K562 (cell line): Measurements from ENCODE around the gene PEPD. TPM values are rescaled to one million over a fixed set of nuclear protein-coding genes. Genes with fewer than 3 reads are reported as not detected.

Experiments
- ATAC-seq: fragments of 200-7000 bp; cut with Tn5 transposase; 3 replicates; pipeline ENCODE4 v1.9.1; 2020; ENCODE audit warnings: moderate library complexity
- BruUV-seq: library from RNA; stranded (reverse); fragments of 400-500 nt; replicated peaks from 2 replicates; lab custom pipeline; 2021; lab: Mats Ljungman, UMichigan
- CTCF ChIA-PET: fragments of 300-600 bp; formaldehyde crosslinking; extraction: SDS; loops from one replicate; lab custom pipeline; 2021; ENCODE audit warnings: low intra/inter-chr PET ratio; lab: Yijun Ruan, JAX
- POLR2A ChIA-PET: fragments of 300-600, 350-650 bp; sonication (Branson Sonifier 250); formaldehyde crosslinking; extraction: SDS; loops from one replicate; lab custom pipeline; 2021; ENCODE audit warnings: antibody characterized with exemption, inconsistent platforms; lab: Yijun Ruan, JAX
- DNase-seq, 4 experiments: peaks; one replicate each; pipeline versions ENCODE4 v3.0.0 to v3.0.0-alpha.2; 2011 to 2018; ENCODE audit warnings: low spot score in 3 of 4, mixed read lengths in 3 of 4; ENCODE audit errors: extremely low read depth in 1 of 4
- FAIRE-seq: peaks from 2 replicates; lab custom pipeline; 2011; peaks lifted over from hg19 to GRCh38; lab: Jason Lieb, UNC
- H2AFZ ChIP-seq: 2 replicates; pipeline ENCODE4 v1.6.0; 2011; ENCODE audit warnings: low read depth, low read length, control low read depth, inconsistent platforms
- H3K27ac ChIP-seq: fragments of 200-600 bp; 3 replicates; pipeline ENCODE4 v1.8.0; 2011; ENCODE audit warnings: low read depth, mild to moderate bottlenecking, control low read depth, inconsistent platforms, low read length, moderate library complexity, mixed read lengths; ENCODE audit errors: extremely low read depth
- H3K27me3 ChIP-seq, 2 experiments: fragments of 300-600 bp in 1 of 2; 2 replicates in 1 of 2; 3 replicates in 1 of 2; pipeline versions ENCODE4 v1.6.0 to v1.8.0; 2011; ENCODE audit warnings: inconsistent platforms in 2 of 2, low read length in 2 of 2, mild to moderate bottlenecking in 1 of 2, mixed read lengths in 1 of 2, moderate library complexity in 1 of 2; ENCODE audit not compliant: control insufficient read depth in 2 of 2, insufficient read depth in 2 of 2
- H3K36me3 ChIP-seq: fragments of 300-600 bp; 3 replicates; pipeline ENCODE4 v1.8.0; 2011; ENCODE audit warnings: mild to moderate bottlenecking, low read length, inconsistent platforms; ENCODE audit not compliant: control insufficient read depth, insufficient read depth
- H3K4me1 ChIP-seq, 2 experiments: fragments of 200-600 bp in 1 of 2; replicated peaks in 1 of 2; 2 replicates in 1 of 2; 3 replicates in 1 of 2; pipeline versions ENCODE4 v1.5.1 to v1.8.0; 2011; ENCODE audit warnings: inconsistent platforms in 2 of 2, low read length in 2 of 2, mild to moderate bottlenecking in 1 of 2, mixed read lengths in 1 of 2, moderate library complexity in 1 of 2; ENCODE audit not compliant: control insufficient read depth in 2 of 2, insufficient read depth in 2 of 2
- H3K4me2 ChIP-seq: 2 replicates; pipeline ENCODE4 v1.6.1; 2011; ENCODE audit warnings: low read length, control low read depth, inconsistent platforms, mixed read lengths; ENCODE audit not compliant: insufficient read depth
- H3K4me3 ChIP-seq: fragments of 200-600 bp; sonication (generic), shearing (Covaris generic); 2 replicates; pipeline ENCODE4 v1.5.1; 2016; ENCODE audit warnings: control low read depth, inconsistent platforms
- H3K79me2 ChIP-seq: fragments of 200-600 bp; 3 replicates; pipeline ENCODE4 v1.8.0; 2011; ENCODE audit warnings: low read length, inconsistent platforms; ENCODE audit not compliant: control insufficient read depth, insufficient read depth
- H3K9ac ChIP-seq, 2 experiments: 2 replicates each; pipeline versions ENCODE4 v1.6.0 to v1.6.1; 2011; ENCODE audit warnings: low read depth in 2 of 2, low read length in 2 of 2, control low read depth in 1 of 2, inconsistent platforms in 1 of 2, mild to moderate bottlenecking in 1 of 2, mixed read lengths in 1 of 2; ENCODE audit not compliant: insufficient read depth in 1 of 2
- H3K9me1 ChIP-seq: one replicate; pipeline ENCODE4 v1.6.0; 2011; ENCODE audit warnings: inconsistent platforms, mild to moderate bottlenecking, low read length, moderate library complexity; ENCODE audit not compliant: control insufficient read depth, insufficient read depth
- H3K9me3 ChIP-seq: replicated peaks from 2 replicates; pipeline ENCODE4 v1.5.1; 2011; ENCODE audit warnings: low read depth, low read length, inconsistent platforms; ENCODE audit not compliant: control insufficient read depth, insufficient read depth
- H4K20me1 ChIP-seq: replicated peaks from 2 replicates; pipeline ENCODE4 v1.6.1; 2011; ENCODE audit warnings: low read length, inconsistent platforms, mixed read lengths; ENCODE audit not compliant: control insufficient read depth, insufficient read depth
- FOXK1 ChIP-seq: sonication (generic); formaldehyde crosslinking; IDR thresholded peaks from 2 replicates; pipeline ENCODE4 v1.8.0; 2022; ENCODE audit warnings: missing genetic modification reagents, mild to moderate bottlenecking, borderline replicate concordance
- LEF1 ChIP-seq: fragments of 450-650 bp; IDR thresholded peaks from 2 replicates; pipeline ENCODE4 v1.6.1; 2016; ENCODE audit warnings: mild to moderate bottlenecking
- NCOR1 ChIP-seq: fragments of 450-650 bp; IDR thresholded peaks from 2 replicates; pipeline ENCODE4 v1.6.1; 2016; ENCODE audit warnings: mild to moderate bottlenecking, moderate library complexity
- REST ChIP-seq, 2 experiments: fragments of 450-650 bp; formaldehyde crosslinking in 1 of 2; IDR thresholded peaks; 2 replicates each; pipeline versions ENCODE4 v1.4.0 to v1.6.1; 2014 to 2020; ENCODE audit warnings: mild to moderate bottlenecking in 2 of 2, borderline replicate concordance in 1 of 2, low read depth in 1 of 2
- SLC30A9 ChIP-seq: fragments of 250-450 bp; sonication (Bioruptor Pico); IDR thresholded peaks from 2 replicates; pipeline ENCODE4 v1.8.0; 2022; ENCODE audit warnings: mild to moderate bottlenecking, moderate library complexity
- SUPT5H ChIP-seq: fragments of 450-650 bp; IDR thresholded peaks from 2 replicates; pipeline ENCODE4 v1.6.1; 2016
- TARDBP ChIP-seq: fragments of 450-650 bp; IDR thresholded peaks from 2 replicates; pipeline ENCODE4 v1.6.1; 2016
- ZBTB8A ChIP-seq: fragments of 450-650 bp; IDR thresholded peaks from 2 replicates; pipeline ENCODE4 v1.6.1; 2018; ENCODE audit warnings: mild to moderate bottlenecking, moderate library complexity; ENCODE audit not compliant: partially characterized antibody
- ZNF395 ChIP-seq: fragments of 200-800 bp; sonication (Bioruptor generic); IDR thresholded peaks from 2 replicates; pipeline ENCODE4 v1.6.1; 2017; ENCODE audit warnings: missing genetic modification characterization, missing compliant biosample characterization
- ZNF699 ChIP-seq: fragments of 250-450 bp; sonication (Bioruptor Pico); IDR thresholded peaks from 2 replicates; pipeline ENCODE4 v1.8.0; 2021; ENCODE audit warnings: mild to moderate bottlenecking, moderate library complexity; ENCODE audit not compliant: insufficient replicate concordance
- WGBS: fragments of 100-300 bp; shearing (Covaris generic); methylation state at CpG from one replicate; pipeline ENCODE4 v1.1.6; 2016; ENCODE audit warnings: low coverage, mixed read lengths; ENCODE audit not compliant: insufficient coverage; ENCODE audit errors: missing lambda C conversion rate; 5-methylcytosine and 5-hydroxymethylcytosine counted together
- in situ Hi-C: fragments of 300-500 bp; cut with MboI; formaldehyde crosslinking; loops from 4 replicates; pipeline ENCODE4 v1.15.0; 2018; ENCODE audit warnings: inconsistent platforms, mixed read lengths
- intact Hi-C: fragments of 100-400 bp; cut with micrococcal nuclease; formaldehyde crosslinking; loops from 2 replicates; pipeline ENCODE4 v1.14.2; 2022
- polyA plus RNA-seq, 8 experiments: library from polyadenylated mRNA; depleted of rRNA in 4 of 8; stranded (reverse) in 5 of 8; unstranded in 3 of 8; fragments of >200 nt; fragmentation: Nextera tagmentation in 2 of 8; fragmentation: Illumina TruSeq in 1 of 8; extraction: Ambion mirVana in 2 of 8; extraction: Trizol in 1 of 8; gene quantifications; 2 replicates each; pipeline versions ENCODE4 v1.2.1 to v1.2.3, GENCODE V29; 2011 to 2014; ENCODE audit warnings: inconsistent platforms in 1 of 8, missing spikeins in 1 of 8
- total RNA-seq, 7 experiments: library from RNA; depleted of rRNA in 6 of 7; stranded (reverse); fragments of >200 nt in 6 of 7; fragmentation: Illumina TruSeq in 2 of 7; extraction: Trizol in 2 of 7; gene quantifications; 2 replicates each; pipeline versions ENCODE4 v1.2.1 to v1.2.3, GENCODE V29; 2011 to 2021; ENCODE audit warnings: low replicate concordance in 1 of 7
- TF ChIP-seq, protein P1 (sequence below): fragments of 450-650 bp; IDR thresholded peaks from 2 replicates; pipeline ENCODE4 v1.6.1; 2016; ENCODE audit warnings: low read depth, mild to moderate bottlenecking, moderate library complexity

PEPD gene
- total and polyA plus RNA-seq, 9 of the 15 experiments (the other 6 are each of a cell fraction or from before 2014, with no cell fraction given): 1.3 to 19.2 (median 16.0) TPM

DNA sequence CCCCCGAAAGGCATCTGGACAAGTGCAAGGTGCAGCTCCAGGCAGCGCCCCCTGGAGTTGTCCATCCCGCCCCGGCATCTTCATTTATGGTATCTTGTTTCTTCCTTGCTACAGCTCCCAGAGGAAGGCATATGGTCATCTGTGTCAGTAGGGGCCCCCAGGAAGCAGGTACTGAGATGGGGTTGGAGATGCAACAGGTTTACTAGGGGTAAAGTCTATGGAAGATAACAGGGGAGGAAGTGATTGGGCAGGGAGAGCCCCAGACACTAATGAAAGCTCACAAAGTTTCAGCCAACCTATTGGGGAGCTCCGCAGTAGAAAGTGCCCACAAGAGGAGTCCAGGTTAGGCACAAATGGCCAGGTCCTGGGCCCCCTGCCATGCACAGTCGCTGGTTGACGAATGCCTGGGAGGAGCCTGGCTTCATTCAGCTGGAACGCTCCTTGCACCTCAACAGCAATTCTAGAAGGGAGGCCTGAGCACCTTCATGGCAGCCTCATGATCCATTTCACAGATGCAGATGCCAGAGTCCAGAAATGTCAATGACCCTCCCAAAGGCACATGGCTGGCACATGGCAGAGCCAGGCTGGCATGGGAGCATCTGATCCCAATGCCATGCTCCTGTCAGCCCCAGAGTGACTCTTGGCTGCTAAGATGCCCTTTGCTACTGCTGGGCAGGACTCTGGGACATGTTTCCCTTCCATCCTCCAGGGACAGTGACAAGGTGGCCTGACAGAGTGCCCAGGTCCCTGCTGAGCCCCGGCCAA lies 23.8 kb upstream of the PEPD start:
- Histone ChIP-seq H3K9ac (no peak overlapping the region), H3K79me2 (no peaks in the 10 kb centered on the region), H3K36me3 (no peaks in the 10 kb centered on the region), H3K27ac (no peak overlapping the region), H3K4me1 (no peaks in the 10 kb centered on the region), H3K4me3 (no peak overlapping the region), H3K9me3 (no peaks in the 10 kb centered on the region), H4K20me1 (no peaks in the 10 kb centered on the region; the same call in 1 of the 2 replicates), H3K4me2 (no peak overlapping the region), H3K9me1 (peaks cover 2% of the 10 kb centered on the region), H3K27me3 (peaks cover 8 to 32% of the 10 kb centered on the region in 2 experiments; a peak in 2 of 5 replicates), H2AFZ (no peak overlapping the region)
- in situ Hi-C loops (no loop called here), intact Hi-C loops (no loop called here)
- FAIRE-seq (no peak), DNase-seq (no peak), ATAC-seq (no peak)
- WGBS: 1% methylated on average over 9 of the region's 9 CpGs
- BruUV-seq: no TSS peak
- POLR2A ChIA-PET: interaction anchor here (0.5 to 1.1 kb wide), 2 partner anchors 9 to 22 kb away, joined by 3 to 5 read pairs; no protein-coding TSS in a partner anchor
- CTCF ChIA-PET: no interaction called here
- TF ChIP-seq ZNF699: no peak
- no peak for TF ChIP-seq ZBTB8A
- no peak for TF ChIP-seq SUPT5H
- TF ChIP-seq TARDBP: no peak
- no peak for TF ChIP-seq REST (IDR thresholded peaks at IDR 0.05; ENCODE audit: borderline replicate concordance)
- no peak for TF ChIP-seq REST (CRISPR knock-in tag; IDR thresholded peaks at IDR 0.05; ENCODE audit: low read depth)
- TF ChIP-seq, protein P1, sequence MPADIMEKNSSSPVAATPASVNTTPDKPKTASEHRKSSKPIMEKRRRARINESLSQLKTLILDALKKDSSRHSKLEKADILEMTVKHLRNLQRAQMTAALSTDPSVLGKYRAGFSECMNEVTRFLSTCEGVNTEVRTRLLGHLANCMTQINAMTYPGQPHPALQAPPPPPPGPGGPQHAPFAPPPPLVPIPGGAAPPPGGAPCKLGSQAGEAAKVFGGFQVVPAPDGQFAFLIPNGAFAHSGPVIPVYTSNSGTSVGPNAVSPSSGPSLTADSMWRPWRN: no peak
- no peak for TF ChIP-seq NCOR1
- TF ChIP-seq SLC30A9 (CRISPR knock-in tag): no peak
- no peak for TF ChIP-seq ZNF395 (CRISPR knock-in tag)
- TF ChIP-seq FOXK1: no peak
- no peak for TF ChIP-seq LEF1
